Central memory CD8-positive, alpha-beta T cell (primary cell): ENCODE measurements around the gene DCTPP1.
"Not testable (repeated sequence)": the region's sequence is repeated elsewhere in the genome, so short reads cannot be mapped to it uniquely, and the experiment has no call there.

ENCODE experiments used
- ATAC-seq: fragments of 150-1000 bp; cut with Tn5 transposase; replicated peaks from 2 replicates; pipeline ENCODE4 v1.10.0; 2022; ENCODE audit warnings: mild to moderate bottlenecking, moderate FRiP score, moderate number of reproducible peaks; ENCODE audit not compliant: poor library complexity, severe bottlenecking; ENCODE audit errors: extremely low read depth
- DNase-seq, 2 donors: peaks; one replicate each; pipeline ENCODE4 v3.0.0; 2021; ENCODE audit warnings: low spot score in 2 of 2
- H3K27ac Mint-ChIP-seq: one replicate; pipeline ENCODE4 v1.8.0; 2022; ENCODE audit warnings: low read depth, mild to moderate bottlenecking, moderate library complexity, mixed read lengths
- H3K27me3 Mint-ChIP-seq: one replicate; pipeline ENCODE4 v1.8.0; 2022; ENCODE audit warnings: mixed read lengths
- H3K36me3 Mint-ChIP-seq: one replicate; pipeline ENCODE4 v1.8.0; 2022; ENCODE audit warnings: mild to moderate bottlenecking, moderate library complexity, mixed read lengths; ENCODE audit not compliant: insufficient read depth
- H3K4me1 Mint-ChIP-seq: one replicate; pipeline ENCODE4 v1.8.0; 2022; ENCODE audit warnings: mixed read lengths
- H3K4me3 Mint-ChIP-seq: one replicate; pipeline ENCODE4 v1.8.0; 2022; ENCODE audit warnings: mild to moderate bottlenecking, moderate library complexity, mixed read lengths
- H3K9me3 Mint-ChIP-seq: one replicate; pipeline ENCODE4 v1.8.0; 2022; ENCODE audit warnings: mixed read lengths

Gene DCTPP1

DNA sequence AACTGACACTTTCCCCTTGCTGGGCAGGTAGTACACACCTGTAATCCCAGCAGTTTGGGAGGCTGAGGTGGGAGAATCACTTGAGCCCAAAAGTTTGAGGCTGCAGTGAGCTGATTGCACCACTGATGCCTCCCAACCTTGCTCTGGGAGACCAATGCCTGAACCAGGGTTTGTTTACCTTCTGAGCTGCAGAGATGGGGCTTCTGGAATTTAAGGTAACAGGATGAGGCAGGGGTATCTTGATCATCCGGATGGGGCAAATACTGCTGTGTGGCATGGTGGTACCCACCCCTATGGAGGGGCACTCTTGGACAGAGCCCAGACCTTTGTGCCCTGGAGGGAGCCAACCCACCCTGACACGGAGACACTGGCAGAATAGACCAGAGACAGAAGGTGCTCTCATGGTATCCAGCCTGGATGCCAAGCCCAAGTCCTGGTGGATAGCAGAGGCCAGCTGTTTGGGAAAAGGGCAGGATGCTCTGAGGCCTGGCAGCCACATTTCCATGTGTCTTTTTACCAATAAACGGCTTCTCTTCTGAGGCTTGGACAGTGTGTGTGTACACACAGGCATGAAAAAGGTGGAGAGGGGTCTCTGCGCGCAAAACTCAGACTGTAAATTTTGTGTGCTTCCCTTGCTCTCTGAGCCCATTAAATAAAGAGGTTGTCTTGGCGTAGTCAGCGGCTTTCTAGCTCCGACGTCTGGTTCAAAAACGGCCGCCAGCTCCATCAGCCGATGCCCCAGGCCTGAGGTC lies 30.2 kb downstream of the DCTPP1 start:
- H3K4me1 Mint-ChIP-seq = peaks cover 44% of the 10 kb centered on the region
- ATAC-seq (no peak), DNase-seq (no peak)
- no peaks in the 10 kb centered on the region for H3K9me3 Mint-ChIP-seq
- H3K4me3 Mint-ChIP-seq = peak overlapping the region; percentile 80
- H3K36me3 Mint-ChIP-seq = peaks cover 10% of the 10 kb centered on the region
- H3K27ac Mint-ChIP-seq = peak overlapping the region; percentile 70
- no peaks in the 10 kb centered on the region for H3K27me3 Mint-ChIP-seq

DNA sequence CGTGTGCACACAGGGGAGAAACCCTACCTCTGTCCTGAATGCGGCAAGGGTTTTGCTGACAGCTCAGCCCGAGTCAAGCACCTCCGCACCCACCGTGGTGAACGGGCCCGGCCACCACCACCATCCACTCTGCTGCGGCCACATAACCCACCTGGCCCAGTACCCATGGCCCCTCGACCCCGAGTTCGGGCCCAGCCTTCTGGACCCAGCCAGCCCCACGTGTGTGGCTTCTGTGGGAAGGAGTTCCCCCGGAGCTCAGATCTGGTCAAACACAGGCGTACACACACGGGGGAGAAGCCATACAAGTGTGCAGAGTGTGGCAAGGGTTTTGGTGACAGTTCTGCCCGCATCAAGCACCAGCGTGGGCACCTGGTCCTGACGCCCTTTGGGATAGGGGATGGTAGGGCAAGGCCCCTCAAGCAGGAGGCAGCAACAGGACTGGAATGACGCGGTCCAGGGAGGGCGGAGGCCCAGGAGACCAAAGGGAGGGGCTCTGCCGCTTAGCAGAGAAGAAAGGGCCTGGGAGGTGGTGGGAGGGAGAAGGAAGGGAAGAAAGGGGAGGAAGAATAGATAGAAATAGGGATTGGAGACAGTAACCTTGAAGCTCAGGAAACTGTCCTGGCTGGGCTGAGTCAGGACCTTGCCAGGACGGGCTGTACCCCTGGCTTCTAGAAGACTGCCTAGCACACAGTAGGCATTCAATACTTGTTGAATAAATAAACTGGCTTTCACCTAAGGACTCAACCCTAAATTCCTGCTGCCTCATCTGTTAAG lies 31.0 kb downstream of the DCTPP1 start:
- no peaks in the 10 kb centered on the region for H3K9me3 Mint-ChIP-seq
- H3K4me3 Mint-ChIP-seq = peak overlapping the region; percentile 80
- no peak overlapping the region for H3K27ac Mint-ChIP-seq
- DNase-seq (no peak), ATAC-seq (no peak)
- H3K27me3 Mint-ChIP-seq = no peaks in the 10 kb centered on the region
- peaks cover 10% of the 10 kb centered on the region for H3K36me3 Mint-ChIP-seq
- peaks cover 50% of the 10 kb centered on the region for H3K4me1 Mint-ChIP-seq

DNA sequence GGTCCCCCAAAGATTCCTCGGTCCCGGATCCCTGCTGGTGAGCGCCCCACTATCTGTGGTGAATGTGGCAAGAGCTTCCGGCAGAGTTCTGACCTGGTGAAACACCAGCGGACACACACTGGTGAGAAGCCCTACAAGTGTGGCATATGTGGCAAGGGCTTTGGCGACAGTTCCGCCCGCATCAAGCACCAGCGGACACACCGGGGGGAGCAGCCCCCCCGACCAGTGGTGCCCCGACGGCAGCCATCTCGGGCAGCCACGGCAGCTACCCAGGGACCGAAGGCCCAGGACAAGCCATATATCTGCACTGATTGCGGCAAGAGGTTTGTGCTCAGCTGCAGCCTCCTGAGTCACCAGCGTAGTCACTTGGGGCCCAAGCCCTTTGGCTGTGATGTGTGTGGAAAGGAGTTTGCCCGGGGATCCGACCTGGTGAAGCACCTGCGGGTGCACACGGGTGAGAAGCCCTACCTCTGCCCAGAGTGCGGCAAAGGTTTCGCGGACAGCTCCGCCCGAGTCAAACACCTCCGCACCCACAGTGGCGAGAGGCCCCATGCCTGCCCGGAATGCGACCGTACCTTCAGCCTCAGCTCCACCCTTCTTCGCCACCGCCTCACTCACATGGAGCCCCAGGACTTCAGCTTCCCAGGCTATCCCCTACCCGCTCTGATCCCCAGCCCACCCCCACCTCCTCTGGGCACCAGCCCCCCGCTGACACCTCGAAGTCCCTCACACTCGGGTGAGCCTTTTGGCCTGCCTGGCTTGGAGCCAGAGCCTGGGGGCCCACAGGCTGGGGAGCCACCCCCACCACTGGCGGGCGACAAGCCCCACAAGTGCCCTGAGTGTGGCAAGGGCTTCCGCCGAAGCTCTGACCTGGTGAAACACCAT lies 31.8 kb downstream of the DCTPP1 start:
- Mint-ChIP-seq H3K27me3 (no peaks in the 10 kb centered on the region), H3K9me3 (no peaks in the 10 kb centered on the region), H3K36me3 (peaks cover 10% of the 10 kb centered on the region), H3K27ac (no peak overlapping the region), H3K4me3 (peak overlapping the region; percentile 50), H3K4me1 (peaks cover 50% of the 10 kb centered on the region)
- DNase-seq = no peak
- ATAC-seq = no peak

DNA sequence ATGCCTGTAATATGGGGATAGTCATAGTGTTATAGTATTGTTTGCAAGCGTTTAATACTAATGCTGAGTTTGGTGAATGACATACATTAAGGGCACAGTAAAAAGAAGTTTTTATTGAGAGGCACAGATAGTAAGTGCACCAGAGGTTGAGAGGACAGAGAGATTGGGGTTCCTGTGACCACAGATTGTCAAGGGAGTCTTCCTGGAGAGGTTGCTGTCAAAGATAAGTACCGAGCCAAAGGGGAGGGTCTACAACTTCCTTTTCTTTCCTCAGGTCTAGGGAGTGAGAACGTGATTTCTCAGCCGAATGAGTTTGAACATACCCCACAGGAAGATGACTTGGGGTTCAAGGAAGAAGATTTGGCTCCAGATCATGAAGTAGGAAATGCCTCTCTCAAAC lies 32.8 kb downstream of the DCTPP1 start:
- peaks cover 10% of the 10 kb centered on the region for H3K36me3 Mint-ChIP-seq
- peak overlapping the region; percentile 81 for H3K4me3 Mint-ChIP-seq
- no peak for ATAC-seq
- H3K27me3 Mint-ChIP-seq = no peaks in the 10 kb centered on the region
- no peak for DNase-seq
- no peaks in the 10 kb centered on the region for H3K9me3 Mint-ChIP-seq
- no peak overlapping the region for H3K27ac Mint-ChIP-seq
- peaks cover 50% of the 10 kb centered on the region for H3K4me1 Mint-ChIP-seq

DNA sequence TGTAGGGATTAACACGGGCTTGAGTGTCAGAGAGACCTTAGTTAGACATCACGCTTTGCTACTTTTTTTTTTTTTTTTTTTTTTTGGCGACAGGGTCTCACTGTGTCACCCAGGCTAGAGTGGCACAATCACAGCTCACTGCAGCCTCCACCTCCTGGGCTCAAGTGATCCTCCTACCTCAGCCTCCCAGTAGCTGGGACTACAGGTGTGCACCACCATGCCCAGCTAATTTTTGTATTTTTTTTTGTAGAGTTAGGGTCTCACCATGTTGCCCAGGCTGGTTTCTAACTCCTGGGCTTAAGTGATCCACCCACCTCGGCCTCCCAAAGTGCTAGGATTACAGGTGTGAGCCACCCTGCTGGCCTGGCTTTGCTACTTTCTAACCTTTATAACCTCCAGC lies 33.2 kb downstream of the DCTPP1 start:
- not testable (repeated sequence) for DNase-seq, H3K27me3 Mint-ChIP-seq, H3K9me3 Mint-ChIP-seq, ATAC-seq
- peak overlapping the region; percentile 25 for H3K27ac Mint-ChIP-seq
- H3K4me3 Mint-ChIP-seq = peak overlapping the region; percentile 81
- H3K4me1 Mint-ChIP-seq = peaks cover 48% of the 10 kb centered on the region
- H3K36me3 Mint-ChIP-seq = peaks cover 10% of the 10 kb centered on the region

DNA sequence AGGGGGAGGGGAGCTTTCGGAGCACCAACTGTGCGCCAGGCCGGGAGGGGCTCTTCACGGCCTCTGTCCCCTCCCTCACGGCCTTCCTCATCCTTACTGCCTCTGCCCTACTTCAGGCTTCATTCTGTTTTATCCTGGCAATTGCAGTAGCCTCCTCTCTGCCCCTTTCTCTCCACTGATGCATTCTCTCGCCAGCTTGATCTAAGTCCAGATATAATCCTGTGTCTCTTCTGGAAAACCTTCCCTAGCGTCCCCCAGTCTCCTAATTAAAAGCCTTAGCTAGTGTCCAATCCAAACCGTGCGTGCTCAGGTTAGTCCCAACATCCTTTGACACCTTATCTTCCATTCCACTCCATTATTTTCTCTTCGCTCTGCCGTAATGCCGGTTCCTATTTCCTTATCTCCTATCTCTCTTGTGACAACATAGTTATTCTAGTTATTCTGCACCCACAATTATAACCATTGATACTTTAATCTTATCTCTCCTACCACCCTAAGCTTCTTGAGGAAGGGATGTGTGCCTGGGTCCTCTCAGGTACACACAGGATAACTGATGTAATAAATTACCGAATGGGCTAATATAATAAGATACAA lies 33.7 kb downstream of the DCTPP1 start:
- ATAC-seq (no peak), DNase-seq (no peak)
- H3K4me1 Mint-ChIP-seq = peaks cover 42% of the 10 kb centered on the region
- peak overlapping the region; percentile 81 for H3K4me3 Mint-ChIP-seq
- peak overlapping the region; percentile 25 for H3K27ac Mint-ChIP-seq
- no peaks in the 10 kb centered on the region for H3K27me3 Mint-ChIP-seq
- H3K9me3 Mint-ChIP-seq = no peaks in the 10 kb centered on the region
- peaks cover 10% of the 10 kb centered on the region for H3K36me3 Mint-ChIP-seq

DNA sequence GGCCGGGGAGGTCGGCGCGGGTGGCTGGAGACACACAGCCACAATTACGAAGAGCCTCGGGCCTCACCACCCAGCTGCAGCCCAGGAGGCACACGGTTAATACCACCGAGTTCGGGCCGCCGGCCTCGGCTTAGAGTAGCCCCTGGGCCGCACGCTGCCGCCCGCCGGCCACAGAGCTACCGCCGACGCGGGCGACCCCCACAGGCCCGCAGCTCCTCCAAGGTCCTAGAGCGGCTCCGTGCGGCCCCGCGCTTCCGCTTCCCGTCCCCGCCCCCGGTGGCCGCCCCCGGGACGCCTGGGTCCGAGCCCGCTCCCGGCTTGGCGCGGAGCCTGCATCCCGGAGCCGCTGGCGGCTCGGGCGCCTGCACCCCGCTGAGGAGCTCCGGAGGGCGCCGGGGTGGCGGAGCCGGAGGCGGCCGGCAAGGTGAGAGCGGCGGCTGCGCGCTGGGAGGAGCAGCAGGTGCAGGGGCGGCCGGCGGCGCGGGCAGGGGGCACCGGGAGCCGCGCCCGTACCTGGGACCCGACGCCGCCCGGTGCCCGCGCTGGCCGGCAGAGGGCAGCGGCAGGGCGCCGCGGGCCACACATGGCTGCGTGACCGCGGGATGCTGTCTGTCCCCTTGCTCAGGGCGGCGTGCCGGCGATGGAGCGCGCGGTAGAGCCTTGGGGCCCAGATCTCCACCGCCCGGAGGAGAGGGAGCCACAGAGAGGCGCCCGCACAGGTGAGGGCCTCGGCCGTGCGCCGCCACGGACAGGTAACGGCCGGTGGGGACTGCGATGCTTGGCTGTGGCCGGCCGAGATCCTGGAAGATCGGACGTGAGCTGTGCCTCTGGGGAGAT lies 34.5 kb downstream of the DCTPP1 start, which contains the start of gene ZNF48:
TSS of gene ZNF48 (plus strand) at position 266 of the 837 bp plus-strand sequence. CDS start at position 641, 375 bp downstream.
- DNase-seq (peak in 1 of 2 donors; percentile 27), ATAC-seq (peak; percentile 66)
- H3K27ac Mint-ChIP-seq = peak within 1 kb of the TSS; percentile 86
- H3K9me3 Mint-ChIP-seq = no peaks in the 10 kb centered on the region
- peaks cover 40% of the 10 kb centered on the region for H3K4me1 Mint-ChIP-seq
- H3K36me3 Mint-ChIP-seq = peaks cover 8% of the 10 kb centered on the region
- no peaks in the 10 kb centered on the region for H3K27me3 Mint-ChIP-seq
- H3K4me3 Mint-ChIP-seq = peak within 1 kb of the TSS; percentile 81

DNA sequence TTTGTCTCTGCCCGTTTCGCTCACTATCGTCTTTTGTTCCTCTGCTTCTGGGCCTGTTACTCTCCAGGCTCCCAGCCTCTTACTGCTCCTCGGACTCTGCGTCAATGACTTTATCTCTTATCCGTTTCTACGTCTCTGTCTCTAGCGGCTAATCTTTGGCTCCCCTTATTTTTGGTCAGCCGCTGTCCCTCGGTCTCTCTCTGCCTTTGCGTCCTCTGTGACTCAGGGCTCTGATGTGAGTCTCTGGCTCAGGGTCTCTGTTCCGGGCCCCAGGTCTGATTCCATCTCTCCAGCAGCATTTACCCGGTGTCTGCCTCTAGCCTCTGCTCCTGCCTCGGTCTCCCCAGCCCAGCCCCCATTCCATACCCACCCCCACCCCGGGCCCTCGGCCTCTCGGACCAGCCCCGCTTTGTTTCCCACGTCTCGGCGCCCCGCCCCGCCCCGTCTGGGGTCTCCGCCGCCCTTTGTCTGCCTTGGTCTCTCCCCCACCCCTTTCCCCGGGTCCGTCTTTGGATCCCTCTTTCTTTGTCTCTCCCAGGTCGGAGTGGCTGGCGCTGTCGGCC lies 35.2 kb downstream of the DCTPP1 start:
- DNase-seq (no peak), ATAC-seq (no peak)
- Mint-ChIP-seq H3K36me3 (peaks cover 8% of the 10 kb centered on the region), H3K4me1 (peaks cover 34% of the 10 kb centered on the region), H3K4me3 (peak overlapping the region; percentile 81), H3K27me3 (no peaks in the 10 kb centered on the region), H3K9me3 (no peaks in the 10 kb centered on the region), H3K27ac (peak overlapping the region; percentile 86)

DNA sequence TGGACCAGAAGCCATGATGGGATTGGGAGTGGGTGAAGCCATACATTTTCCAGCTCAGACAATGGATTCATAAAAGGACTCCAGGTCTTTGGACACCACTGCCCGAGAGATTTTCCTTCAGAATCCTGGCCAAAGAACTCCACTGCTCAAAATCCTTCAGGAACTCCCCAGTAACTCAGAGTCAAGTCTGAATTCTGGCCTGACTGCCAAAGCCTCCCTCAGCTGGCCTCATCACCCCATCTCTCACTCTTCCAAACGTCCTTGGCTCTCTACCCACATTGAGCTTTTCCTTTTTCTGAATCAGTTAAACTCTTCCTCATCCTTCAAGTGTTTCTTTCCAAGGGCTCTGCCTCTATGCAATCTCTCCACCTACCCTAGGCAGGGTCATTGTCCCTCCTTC lies 46.3 kb downstream of the DCTPP1 start:
- Mint-ChIP-seq H3K27me3 (no peaks in the 10 kb centered on the region), H3K27ac (peak overlapping the region; percentile 83), H3K4me1 (peaks cover 51% of the 10 kb centered on the region), H3K4me3 (peak overlapping the region; percentile 98), H3K36me3 (peaks cover 24% of the 10 kb centered on the region), H3K9me3 (no peaks in the 10 kb centered on the region)
- DNase-seq (no peak), ATAC-seq (no peak)

DNA sequence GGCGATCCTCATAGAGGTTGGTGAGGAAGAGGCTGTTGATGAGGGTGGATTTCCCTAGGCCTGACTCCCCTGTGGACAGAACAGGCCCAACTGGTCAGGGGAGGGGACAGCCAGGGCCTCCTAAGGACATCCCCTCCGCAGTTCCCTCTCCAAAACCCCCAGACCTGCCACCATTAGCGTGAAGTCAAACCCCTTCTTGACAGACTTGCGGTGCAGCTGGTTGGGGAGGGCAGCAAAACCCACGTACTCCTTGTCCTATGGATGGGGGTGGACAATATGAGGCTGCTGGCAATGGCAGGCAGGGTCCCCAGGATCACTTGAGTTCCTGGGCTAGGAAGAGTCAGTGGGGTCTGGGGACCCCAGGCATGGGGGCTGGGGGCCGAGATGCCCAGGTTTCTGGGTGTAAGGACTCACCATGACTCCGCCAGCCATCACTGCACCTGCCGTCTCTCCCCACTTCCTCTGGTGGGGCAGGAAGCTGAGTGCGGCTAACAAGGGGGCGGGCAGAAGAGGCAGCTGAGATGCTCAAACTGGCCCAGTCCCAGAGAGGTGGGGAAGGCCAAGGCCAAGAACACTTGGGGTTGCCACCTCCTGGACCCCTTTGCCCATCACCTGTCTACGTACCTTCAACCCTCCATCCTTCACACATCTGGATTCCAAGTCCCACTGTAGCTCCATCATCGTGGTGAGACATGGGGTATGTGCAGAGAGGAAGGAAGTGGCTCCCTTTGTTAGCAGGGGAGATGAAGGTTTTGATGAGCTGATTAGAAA lies 47.5 kb downstream of the DCTPP1 start, which contains the start of gene SEPTIN1:
TSS of gene SEPTIN1 (minus strand) at position 451 of the 771 bp plus-strand sequence. CDS start at position 432, 19 bp downstream.
- ATAC-seq (peak; percentile 48), DNase-seq (peak; percentile 61 to 73)
- H3K27me3 Mint-ChIP-seq = no peaks in the 10 kb centered on the region
- H3K4me1 Mint-ChIP-seq = peaks cover 64% of the 10 kb centered on the region
- H3K4me3 Mint-ChIP-seq = peak within 1 kb of the TSS; percentile 98
- H3K9me3 Mint-ChIP-seq = no peaks in the 10 kb centered on the region
- peak within 1 kb of the TSS; percentile 83 for H3K27ac Mint-ChIP-seq
- peaks cover 32% of the 10 kb centered on the region for H3K36me3 Mint-ChIP-seq
